ENCODE data around the gene PSMD7. TPM values are rescaled to one million over a fixed set of nuclear protein-coding genes. Genes with fewer than 3 reads are reported as not detected.
"Not testable (repeated sequence)": the region's sequence is repeated elsewhere in the genome, so short reads cannot be mapped to it uniquely, and the experiment has no call there.

Gene PSMD7
- total RNA-seq, 1 donor from 2014 or later = 114 TPM

DNA sequence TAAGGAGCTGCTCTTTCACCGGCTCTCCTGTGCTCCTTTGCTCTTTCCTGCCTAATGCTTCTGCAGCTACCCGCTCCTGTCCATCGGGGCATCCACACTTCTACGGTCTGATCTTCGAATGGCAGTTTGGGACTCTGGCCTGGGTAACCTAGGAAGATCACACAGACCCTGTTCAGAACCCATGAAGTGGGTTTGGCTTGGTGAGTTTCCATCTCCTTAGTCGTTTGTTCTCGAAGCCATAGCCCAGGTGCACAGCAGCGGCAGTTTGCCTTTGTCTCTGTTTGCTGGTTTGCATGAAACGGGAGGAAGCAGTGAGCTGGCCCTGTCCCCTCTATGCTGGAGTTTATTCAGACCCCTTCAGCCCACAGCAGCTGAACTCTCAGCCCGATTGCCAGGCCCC is 29.0 kb downstream of the PSMD7 start:
- H3K36me3 Mint-ChIP-seq (ENCODE audit: low read depth) = no peaks in the 10 kb centered on the region
- H3K4me3 Mint-ChIP-seq = no peak overlapping the region
- H3K27ac Mint-ChIP-seq (ENCODE audit: unreplicated experiment) = no peak overlapping the region
- no peaks in the 10 kb centered on the region for H3K9me3 Mint-ChIP-seq
- no peak for DNase-seq (ENCODE audit: low read depth, low spot score)
- TF ChIP-seq, protein P1, sequence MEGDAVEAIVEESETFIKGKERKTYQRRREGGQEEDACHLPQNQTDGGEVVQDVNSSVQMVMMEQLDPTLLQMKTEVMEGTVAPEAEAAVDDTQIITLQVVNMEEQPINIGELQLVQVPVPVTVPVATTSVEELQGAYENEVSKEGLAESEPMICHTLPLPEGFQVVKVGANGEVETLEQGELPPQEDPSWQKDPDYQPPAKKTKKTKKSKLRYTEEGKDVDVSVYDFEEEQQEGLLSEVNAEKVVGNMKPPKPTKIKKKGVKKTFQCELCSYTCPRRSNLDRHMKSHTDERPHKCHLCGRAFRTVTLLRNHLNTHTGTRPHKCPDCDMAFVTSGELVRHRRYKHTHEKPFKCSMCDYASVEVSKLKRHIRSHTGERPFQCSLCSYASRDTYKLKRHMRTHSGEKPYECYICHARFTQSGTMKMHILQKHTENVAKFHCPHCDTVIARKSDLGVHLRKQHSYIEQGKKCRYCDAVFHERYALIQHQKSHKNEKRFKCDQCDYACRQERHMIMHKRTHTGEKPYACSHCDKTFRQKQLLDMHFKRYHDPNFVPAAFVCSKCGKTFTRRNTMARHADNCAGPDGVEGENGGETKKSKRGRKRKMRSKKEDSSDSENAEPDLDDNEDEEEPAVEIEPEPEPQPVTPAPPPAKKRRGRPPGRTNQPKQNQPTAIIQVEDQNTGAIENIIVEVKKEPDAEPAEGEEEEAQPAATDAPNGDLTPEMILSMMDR (conservative IDR thresholded peaks at IDR 0.05) = no peak
- no peaks in the 10 kb centered on the region for H3K4me1 Mint-ChIP-seq
- H3K27me3 Mint-ChIP-seq (ENCODE audit: low read depth) = no peaks in the 10 kb centered on the region

- not testable (repeated sequence) for H3K36me3 Mint-ChIP-seq (ENCODE audit: low read depth); H3K9me3 Mint-ChIP-seq; H3K27ac Mint-ChIP-seq (ENCODE audit: unreplicated experiment); DNase-seq (ENCODE audit: low read depth, low spot score); H3K27me3 Mint-ChIP-seq (ENCODE audit: low read depth); H3K4me1 Mint-ChIP-seq; H3K4me3 Mint-ChIP-seq
Observed at GRCh38 chr16:74328346-74328745, 31.7 kb downstream of the PSMD7 start.

DNA sequence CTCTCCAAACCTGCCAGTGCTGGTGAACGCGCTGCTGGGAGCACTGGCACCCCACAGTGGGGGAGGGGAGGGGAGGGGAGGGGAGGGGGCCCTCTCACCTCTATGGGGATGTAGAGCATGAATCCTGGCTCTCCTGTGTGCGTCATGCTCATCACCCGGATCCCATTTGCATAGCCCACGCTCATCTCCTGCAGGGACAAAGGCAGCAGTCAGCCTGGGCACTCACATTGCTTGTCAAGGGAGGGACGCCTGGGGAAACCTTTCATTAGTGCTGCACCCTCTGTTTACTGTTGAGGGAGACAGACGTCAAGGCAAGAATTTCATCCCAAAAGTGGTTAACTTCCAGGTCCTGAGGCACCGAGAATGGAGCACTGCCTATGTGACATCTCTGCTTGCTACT is 35.9 kb downstream of the PSMD7 start:
- not testable (repeated sequence) for H3K4me1 Mint-ChIP-seq; H3K36me3 Mint-ChIP-seq (ENCODE audit: low read depth); DNase-seq (ENCODE audit: low read depth, low spot score); H3K9me3 Mint-ChIP-seq; H3K4me3 Mint-ChIP-seq; H3K27me3 Mint-ChIP-seq (ENCODE audit: low read depth); H3K27ac Mint-ChIP-seq (ENCODE audit: unreplicated experiment)

DNA sequence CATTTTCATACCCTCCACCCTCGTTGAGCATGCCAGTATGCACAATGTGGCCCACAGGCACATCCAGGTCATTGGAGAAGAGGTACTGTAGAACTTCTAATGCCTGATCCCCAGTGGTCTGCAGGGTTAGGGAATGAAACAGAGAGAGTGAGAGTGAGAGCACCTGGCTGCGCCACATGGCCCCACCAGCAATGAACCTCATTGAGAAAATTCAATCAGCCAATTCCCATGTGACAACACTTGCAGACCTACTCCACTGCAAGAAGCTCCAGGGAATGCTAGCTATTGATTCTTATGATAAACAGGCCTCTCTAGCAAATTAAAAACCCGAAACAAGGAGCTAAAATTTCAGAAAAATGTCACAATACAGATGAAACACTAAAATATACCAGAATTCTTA is 40.9 kb downstream of the PSMD7 start:
- H3K4me1 Mint-ChIP-seq; H3K4me3 Mint-ChIP-seq; H3K36me3 Mint-ChIP-seq (ENCODE audit: low read depth); H3K27me3 Mint-ChIP-seq (ENCODE audit: low read depth); H3K9me3 Mint-ChIP-seq; DNase-seq (ENCODE audit: low read depth, low spot score); H3K27ac Mint-ChIP-seq (ENCODE audit: unreplicated experiment): not testable (repeated sequence)

DNA sequence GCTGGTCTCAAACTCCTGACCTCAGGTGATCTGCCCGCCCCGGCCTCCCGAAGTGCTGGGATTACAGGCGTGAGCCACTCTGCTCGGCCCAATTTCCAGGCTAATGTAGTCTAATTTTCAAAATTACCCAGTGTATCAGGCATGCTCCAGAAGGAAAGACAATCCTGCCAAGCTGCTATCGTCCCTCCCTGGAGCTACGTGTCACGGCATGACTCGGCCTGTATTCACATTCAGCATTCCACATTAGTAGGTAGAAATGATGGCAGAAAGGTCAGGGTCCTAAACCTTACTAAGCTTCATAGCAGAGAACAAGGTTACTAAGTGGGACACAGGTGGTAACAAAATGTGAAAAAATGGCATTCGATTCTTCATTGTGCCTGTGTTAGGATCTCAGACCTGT is 42.6 kb downstream of the PSMD7 start:
- H3K27ac Mint-ChIP-seq (ENCODE audit: unreplicated experiment); H3K4me1 Mint-ChIP-seq; H3K9me3 Mint-ChIP-seq; H3K36me3 Mint-ChIP-seq (ENCODE audit: low read depth); H3K27me3 Mint-ChIP-seq (ENCODE audit: low read depth); DNase-seq (ENCODE audit: low read depth, low spot score); H3K4me3 Mint-ChIP-seq: not testable (repeated sequence)

GRCh38 chr16:74353038-74353437 is 56.4 kb downstream of the PSMD7 start:
- not testable (repeated sequence) for H3K9me3 Mint-ChIP-seq; H3K4me1 Mint-ChIP-seq; DNase-seq (ENCODE audit: low read depth, low spot score); H3K4me3 Mint-ChIP-seq; H3K36me3 Mint-ChIP-seq (ENCODE audit: low read depth); H3K27ac Mint-ChIP-seq (ENCODE audit: unreplicated experiment); H3K27me3 Mint-ChIP-seq (ENCODE audit: low read depth)

Other genes with a start within 250 kb of the PSMD7 start
- gene NPIPB15, start 79.5 kb downstream of the PSMD7 start, total RNA-seq = 2.5 and 3.1 TPM in 2 replicates
- 1.4 and 2.1 TPM in 2 replicates for gene CLEC18B, start 124.7 kb downstream of the PSMD7 start, total RNA-seq

Measured in neural crest cell (in vitro differentiated cells).